ENCODE measurements around the gene GALNT13.

Gene GALNT13

DNA sequence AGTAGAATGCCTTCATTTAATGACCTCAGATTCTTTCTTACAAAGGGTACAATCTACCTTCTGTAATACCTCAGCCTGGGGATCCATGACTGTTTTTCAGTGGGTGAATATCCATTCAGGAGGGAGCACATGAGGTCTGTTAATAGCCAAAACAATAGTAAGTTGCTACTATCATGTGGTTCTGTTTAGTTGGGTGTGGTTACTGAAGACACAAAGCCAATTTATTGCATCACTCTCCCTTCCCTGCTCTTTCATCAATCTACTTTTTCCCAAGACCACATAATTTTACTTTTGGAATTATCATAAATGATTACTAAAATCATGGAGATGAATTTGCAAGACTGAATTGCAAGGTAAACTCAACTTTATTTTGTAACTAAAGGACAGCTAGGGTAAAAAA lies 254.2 kb downstream of the GALNT13 start:
- no peak for DNase-seq (ENCODE audit: low read depth)

DNA sequence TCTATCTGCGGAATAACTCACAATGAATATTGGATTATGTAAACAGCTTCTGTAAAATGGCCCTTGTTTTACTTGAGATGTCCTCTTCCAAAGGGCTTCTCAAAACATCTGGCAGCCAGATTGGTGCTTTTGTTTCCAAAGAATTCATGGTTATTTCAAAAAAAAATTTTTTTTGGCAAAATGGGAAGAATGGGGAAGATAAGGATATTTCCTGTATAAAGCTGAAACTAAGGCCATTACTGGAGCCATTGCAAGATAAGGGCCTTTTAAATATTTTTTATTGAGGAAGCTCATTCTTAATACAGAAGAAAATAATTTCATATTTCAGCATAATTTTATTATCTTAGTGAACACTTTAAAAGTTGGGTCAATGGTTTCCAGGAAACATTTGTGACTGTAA lies 259.1 kb downstream of the GALNT13 start:
- no peak for DNase-seq (ENCODE audit: low read depth)

- no peak for DNase-seq (ENCODE audit: low read depth)
Measured at GRCh38 chr2:154132827-154133226, 261.1 kb downstream of the GALNT13 start.

DNA sequence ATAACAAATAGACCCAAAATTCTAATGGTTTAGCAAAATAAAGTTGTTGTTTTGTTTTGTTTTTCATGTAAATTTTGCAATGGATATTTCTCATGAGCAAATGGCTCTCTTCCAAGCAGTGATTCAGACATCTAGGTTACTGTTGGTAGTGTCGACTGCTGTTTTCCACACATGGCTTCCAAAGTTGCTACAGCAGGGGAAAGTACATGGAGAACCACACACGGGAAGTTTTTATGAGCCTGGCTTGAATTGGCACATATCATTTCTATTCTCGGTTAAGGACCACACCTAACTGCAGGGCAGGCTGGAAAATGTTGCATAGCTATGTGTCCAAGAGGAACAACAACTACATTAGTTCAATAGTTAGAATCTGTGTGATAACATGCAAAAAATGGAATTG lies 262.1 kb downstream of the GALNT13 start:
- DNase-seq (ENCODE audit: low read depth), result no peak

DNA sequence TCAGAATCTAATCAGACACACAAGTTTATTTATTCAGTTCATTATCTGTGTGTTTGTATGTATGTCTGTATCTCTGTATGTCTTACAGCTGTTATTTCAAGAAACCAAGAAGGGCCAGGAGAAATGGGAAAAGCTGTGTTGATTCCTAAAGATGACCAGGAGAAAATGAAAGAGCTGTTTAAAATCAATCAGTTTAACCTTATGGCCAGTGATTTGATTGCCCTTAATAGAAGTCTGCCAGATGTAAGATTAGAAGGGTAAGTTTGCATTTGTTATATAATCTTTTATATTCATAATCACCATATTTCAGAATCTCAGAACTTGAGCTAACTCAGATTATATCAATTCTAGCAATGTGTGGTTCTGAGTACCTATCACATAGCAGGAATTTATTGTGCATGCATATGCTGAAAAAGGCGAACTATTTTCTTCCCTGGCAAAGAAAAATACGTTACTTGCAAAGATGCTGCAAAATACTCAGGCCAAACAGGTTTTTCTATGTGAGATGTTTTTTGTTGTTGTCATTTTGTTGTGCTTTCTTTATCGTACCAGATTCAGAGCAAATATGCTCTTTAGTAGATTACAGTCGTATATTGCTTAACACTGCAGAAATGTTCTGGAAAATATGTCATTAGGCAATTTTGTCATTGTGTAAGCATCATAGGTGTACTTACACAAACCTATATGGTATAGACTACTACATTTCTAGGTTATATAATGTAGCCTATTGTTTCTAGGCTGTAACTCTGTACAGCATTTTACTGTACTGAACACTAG lies 268.7 kb downstream of the GALNT13 start:
- DNase-seq (ENCODE audit: low read depth), result no peak

DNA sequence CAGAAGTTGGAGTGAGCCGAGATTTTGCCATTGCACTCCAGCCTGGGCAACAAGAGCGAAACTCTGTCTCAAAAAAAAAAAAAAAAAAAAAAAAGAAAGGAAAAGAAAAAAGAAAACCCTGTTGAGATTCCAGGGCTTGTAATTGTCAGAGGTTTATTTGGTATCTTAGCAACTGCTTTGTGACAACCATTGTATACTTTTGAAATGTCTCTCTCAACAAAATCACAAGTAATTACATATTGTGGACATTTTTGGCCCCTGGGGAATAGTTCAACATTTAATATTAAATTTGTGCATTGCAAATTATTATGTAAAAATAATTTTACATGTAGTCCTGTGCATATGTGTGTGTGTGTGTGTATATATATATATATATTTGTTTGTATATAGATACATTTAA lies 270.8 kb downstream of the GALNT13 start:
- no peak for DNase-seq (ENCODE audit: low read depth)

DNA sequence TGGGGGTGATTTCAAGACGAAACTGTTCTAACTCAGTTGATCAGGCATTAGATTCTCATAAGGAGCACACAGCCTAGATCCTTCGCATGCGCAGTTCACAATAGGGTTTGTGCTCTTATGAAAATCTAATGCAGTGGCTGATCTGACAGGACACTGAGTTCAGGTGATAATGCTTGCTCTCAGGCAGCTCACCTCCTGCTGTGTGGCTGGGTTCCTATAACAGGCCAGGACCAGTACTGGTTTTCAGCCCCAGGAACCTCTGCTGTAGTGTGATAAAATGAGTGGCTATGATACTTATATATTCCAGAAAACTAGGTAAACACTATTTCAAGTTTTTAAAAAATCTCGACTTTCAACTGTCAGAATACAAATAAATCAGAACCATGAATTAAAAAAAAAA lies 271.4 kb downstream of the GALNT13 start:
- no peak for DNase-seq (ENCODE audit: low read depth)

- DNase-seq (ENCODE audit: low read depth), result no peak
Measured at GRCh38 chr2:154158101-154158500, 286.4 kb downstream of the GALNT13 start.

DNA sequence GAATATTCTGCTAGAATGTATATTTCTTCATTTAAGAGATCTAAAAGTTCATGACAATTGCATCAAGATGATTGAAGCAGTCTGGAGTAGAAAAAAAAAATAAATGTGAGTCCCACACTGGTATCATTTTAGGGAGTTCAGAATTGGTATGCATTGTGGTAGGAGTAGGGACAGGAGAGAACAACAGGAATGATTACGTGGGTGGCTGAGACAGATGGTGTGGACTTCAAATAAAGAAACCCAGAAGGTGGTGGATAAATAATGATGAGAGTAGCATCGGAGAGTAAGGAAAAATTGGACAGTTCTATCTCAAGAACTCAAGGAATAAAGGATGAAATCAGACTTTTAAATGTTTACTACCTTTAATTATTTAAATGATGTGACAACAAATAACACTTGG lies 289.6 kb downstream of the GALNT13 start:
- DNase-seq (ENCODE audit: low read depth), result no peak

GRCh38 chr2:154170400-154170799 lies 298.7 kb downstream of the GALNT13 start:
- DNase-seq (ENCODE audit: low read depth), result no peak

GRCh38 chr2:154173164-154173563 lies 301.4 kb downstream of the GALNT13 start:
- DNase-seq (ENCODE audit: low read depth), result no peak

GRCh38 chr2:154173919-154174318 lies 302.2 kb downstream of the GALNT13 start:
- DNase-seq (ENCODE audit: low read depth), result no peak

GRCh38 chr2:154182008-154182407 lies 310.3 kb downstream of the GALNT13 start:
- no peak for DNase-seq (ENCODE audit: low read depth)

GRCh38 chr2:154187948-154188347 lies 316.2 kb downstream of the GALNT13 start:
- no peak for DNase-seq (ENCODE audit: low read depth)

DNA sequence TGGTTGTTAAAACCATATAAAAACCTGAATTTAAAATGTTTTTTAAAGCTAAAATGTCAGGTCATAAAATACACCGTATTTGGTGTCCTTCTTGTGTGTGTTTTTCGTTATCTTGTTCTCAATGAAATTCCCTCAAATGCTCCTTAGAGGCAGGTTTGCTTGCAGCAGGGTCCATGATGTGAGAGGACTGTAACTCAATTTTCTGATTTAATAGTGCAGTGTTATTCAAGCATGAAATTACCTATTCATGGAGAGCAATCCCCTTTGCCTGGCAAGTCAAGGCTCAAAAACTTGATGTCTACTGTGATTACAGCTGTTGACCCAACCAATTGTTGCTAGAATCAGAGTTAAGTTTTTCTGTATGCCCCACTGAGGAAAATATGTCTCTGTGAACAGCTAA lies 318.2 kb downstream of the GALNT13 start:
- no peak for DNase-seq (ENCODE audit: low read depth)

- DNase-seq (ENCODE audit: low read depth), result no peak
Measured at GRCh38 chr2:154193246-154193645, 321.5 kb downstream of the GALNT13 start.

DNA sequence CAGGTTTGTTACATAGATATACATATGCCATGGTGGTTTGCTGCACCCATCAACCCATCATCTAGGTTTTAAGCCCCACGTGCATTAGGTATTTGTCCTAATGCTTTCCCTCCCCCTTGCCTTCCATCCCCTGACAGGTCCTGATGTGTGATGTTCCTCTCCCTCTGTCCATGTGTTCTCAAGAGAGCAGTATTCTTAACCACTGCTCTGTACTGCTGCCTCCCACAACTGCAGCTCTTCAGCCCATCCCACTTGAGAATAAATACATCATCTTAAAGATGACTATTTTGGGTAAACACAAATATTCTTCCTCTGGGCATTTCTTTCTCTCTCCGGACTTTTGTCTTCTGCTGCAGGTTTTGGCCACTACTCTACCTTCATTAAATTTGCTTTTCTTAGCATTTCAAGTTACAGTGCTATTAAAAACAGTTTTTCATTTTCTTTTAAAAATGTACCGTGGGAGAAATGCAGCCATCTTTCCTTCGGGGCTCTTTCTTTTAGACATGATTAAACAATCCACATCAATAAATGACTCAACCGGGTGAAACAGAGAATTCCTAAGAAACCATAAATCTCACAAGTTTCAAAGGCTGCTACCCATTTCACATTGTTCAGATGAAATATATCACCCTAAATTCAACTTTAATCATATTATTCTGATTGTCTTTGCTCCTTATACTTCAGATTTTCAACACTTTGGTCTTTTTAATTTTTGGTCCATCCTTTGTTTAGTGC lies 323.4 kb downstream of the GALNT13 start:
- DNase-seq (ENCODE audit: low read depth), result no peak

- DNase-seq (ENCODE audit: low read depth), result no peak
Measured at GRCh38 chr2:154195644-154196195, 324.0 kb downstream of the GALNT13 start.

GRCh38 chr2:154198866-154199265 lies 327.1 kb downstream of the GALNT13 start:
- DNase-seq (ENCODE audit: low read depth), result no peak

DNA sequence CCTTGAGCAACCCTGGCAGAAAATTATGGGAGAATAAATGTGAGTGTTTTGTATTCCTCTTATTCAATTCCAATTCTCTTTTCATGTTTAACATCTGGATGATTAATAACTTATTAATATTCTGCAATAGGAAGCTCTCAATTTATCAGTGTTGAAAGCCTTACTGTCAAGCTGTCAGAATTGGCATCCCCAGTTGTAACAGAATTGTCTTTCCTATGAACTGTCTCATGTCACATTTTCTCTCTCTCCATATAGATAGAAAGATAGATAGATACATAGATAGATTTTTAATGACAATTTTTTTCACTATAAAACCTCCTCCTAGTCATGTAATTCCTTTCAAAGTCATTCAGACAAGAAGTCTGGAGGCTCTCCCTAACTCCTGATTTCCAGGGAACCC lies 331.5 kb downstream of the GALNT13 start:
- no peak for DNase-seq (ENCODE audit: low read depth)

DNA sequence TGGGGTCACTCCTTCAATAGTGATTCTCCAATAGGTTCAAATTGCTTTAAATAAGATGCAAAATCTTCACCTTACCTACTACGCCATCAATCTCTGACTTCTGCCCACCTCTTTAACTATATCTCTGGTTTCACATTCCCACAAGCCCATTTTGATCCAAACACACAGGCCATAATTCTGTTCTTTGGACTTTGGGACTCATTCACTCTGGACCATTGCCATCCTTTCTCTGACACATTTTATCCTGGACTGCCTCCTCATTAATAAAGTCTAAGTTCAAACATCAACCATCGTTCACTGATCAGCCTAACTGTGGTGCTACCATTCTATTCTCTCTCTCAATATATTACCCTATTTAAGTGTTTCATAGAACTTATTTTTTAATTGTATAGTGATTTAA lies 332.2 kb downstream of the GALNT13 start:
- no peak for DNase-seq (ENCODE audit: low read depth)

DNA sequence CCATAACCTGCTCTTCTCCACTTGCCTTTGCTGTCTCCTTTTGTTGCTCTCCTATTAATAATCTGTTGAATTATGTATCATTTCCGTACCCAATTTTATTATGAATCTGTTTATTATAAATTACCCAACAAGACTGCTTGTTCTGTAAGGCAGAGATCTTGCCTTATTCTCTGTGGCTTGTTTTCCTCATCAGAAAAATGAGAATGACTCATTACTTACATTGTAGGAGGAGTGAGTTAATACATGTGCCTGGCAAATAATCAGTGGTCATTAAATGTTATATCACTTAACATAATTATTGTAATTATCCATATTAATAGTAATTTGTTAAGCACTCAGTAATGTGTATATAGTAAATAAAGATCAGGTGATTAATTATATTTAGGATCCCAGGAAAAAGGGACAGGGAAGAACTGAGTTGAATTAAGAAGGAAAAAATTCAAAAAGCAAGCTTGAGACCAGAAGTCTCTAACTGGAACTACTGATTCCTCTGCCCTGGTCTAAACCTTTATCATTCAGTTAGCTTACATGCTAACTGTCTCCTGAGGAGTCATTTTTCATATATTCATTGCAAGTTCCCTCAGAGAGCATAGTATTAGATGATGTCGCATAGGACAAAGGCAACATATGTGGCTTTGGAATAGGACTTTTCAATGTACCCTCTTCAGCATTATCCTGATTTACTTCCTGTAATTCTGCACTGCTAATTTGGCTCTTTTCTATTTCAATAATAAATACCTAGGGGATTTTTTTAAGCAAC lies 335.7 kb downstream of the GALNT13 start:
- no peak for DNase-seq (ENCODE audit: low read depth)

GRCh38 chr2:154223726-154224125 lies 352.0 kb downstream of the GALNT13 start:
- DNase-seq (ENCODE audit: low read depth), result no peak
